AG20443 (cell line): Measurements from ENCODE around the gene NSD1.
"Not testable (repeated sequence)": the region's sequence is repeated elsewhere in the genome, so short reads cannot be mapped to it uniquely, and the experiment has no call there.

Source experiments
- DNase-seq: peaks from one replicate; pipeline ENCODE4 v3.0.0; 2012; ENCODE audit warnings: low spot score, mixed read lengths

Gene NSD1

GRCh38 chr5:177291735-177292134 is 158.2 kb downstream of the NSD1 start:
- no peak for DNase-seq

GRCh38 chr5:177293819-177294581 is 160.4 kb downstream of the NSD1 start:
- no peak for DNase-seq

DNA sequence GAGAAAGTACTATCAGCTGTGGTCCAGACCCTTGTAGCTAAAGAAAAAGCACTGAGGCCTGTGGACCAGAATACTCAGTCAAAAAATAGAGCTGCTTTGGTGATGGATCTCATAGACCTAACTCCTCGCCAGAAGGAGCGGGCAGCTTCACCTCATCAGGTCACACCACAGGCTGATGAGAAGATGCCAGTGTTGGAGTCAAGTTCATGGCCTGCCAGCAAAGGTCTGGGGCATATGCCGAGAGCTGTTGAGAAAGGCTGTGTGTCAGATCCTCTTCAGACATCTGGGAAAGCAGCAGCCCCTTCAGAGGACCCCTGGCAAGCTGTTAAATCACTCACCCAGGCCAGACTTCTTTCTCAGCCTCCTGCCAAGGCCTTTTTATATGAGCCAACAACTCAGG is 161.1 kb downstream of the NSD1 start:
- DNase-seq: no peak

GRCh38 chr5:177295924-177296323 is 162.4 kb downstream of the NSD1 start:
- no peak for DNase-seq

DNA sequence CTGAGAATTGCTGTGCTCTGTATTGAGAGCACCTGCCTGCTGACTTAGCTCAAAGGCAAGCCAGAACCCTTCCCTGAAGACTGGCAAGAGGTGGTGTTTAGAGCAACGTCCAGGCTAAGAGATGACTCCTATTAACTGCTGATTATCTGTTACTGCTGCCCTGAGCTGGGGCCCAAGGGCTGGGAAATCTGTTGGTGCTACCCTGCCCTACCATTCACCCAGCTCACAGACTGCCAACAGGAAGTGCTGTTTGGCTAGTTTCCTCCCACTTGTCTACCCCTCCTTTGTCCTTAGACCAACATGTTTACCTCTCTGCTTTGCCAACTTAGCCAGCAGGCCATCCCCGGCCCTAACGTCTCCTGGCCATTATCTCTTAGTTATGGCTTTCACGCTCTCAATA is 163.0 kb downstream of the NSD1 start:
- DNase-seq: no peak

GRCh38 chr5:177297922-177298321 is 164.3 kb downstream of the NSD1 start:
- DNase-seq: no peak

- DNase-seq: no peak
Observed at GRCh38 chr5:177299697-177300096, 166.1 kb downstream of the NSD1 start.

- peak; percentile 65 for DNase-seq
Observed at GRCh38 chr5:177300236-177300880, 166.8 kb downstream of the NSD1 start.

GRCh38 chr5:177300951-177301350 is 167.4 kb downstream of the NSD1 start:
- DNase-seq: no peak

DNA sequence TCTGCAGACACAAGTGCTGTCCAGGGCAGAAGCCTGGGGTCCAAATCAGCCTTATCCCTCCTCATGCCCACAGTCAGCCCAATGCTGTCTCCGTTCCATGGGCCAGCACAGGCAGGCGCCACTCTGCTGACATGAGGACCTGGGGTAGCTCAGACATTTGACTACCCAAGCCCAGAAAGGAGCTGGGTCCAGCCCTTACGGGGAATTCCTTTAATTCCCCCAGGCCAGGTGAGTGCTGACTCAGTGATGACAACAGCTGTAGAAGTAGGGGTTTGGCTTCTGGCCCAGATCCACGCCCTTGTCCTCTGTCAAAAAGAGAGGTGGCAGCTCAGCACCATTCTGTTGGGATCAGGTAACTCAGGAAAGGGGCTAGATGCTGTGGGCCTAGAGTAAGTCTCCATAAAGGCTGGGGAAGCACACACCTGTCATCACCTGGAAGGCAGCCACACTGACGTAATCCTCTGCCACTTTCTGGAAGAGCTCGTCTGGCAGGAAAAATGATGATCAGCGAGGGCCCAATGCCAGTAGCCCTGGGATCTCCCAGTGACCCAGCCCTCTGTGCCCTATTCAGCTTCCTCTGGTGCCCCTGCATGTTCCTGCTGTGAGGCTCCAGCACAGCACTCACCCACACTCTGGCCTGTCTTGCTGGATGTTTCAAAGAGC is 168.1 kb downstream of the NSD1 start:
- no peak for DNase-seq

GRCh38 chr5:177302354-177303110 is 169.0 kb downstream of the NSD1 start:
- peak; percentile 41 for DNase-seq

DNA sequence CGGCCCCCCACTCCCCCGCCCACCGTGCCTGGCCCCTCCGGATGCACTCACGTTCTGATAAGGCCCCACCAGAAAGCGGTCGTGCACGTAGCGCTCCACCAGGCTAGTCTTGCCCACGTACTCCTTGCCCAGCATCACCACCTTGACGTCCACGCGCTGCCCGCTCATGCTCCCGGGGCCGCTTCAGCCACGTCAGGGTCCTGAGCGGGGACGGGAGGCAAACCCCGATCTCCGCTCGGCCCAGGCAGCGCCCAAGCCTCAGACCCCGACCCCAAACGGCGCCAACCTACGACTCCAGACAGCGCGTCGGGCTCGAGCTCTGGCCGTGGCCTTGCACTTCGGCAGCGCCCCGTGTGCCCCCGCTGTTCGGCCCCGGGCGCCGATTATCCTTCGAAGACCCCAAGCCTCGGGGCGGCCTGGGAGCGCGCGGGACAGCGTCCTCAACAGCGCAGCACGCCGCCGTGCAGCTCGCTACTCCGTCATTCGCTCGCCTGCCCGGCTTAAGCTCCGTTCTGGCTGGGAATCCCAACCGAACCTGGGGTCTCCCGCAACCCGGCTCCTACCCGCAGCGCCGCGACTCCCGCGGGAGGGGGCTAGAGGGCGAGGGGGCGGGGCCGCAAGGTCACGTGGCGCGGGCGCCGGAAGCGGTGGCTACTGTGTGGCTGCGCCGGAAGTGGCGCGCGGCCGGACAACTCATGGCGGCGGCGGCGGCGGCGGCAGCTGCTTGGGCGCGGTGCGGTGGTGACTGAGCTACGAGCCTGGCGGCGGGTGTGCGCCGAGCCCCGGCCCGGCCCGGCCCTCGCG is 169.8 kb downstream of the NSD1 start, which contains the start of the genes PRELID1 and RAB24:
Gene PRELID1, plus strand, starts transcription at position 679 of the 804 bp plus-strand sequence. CDS start 187 bp downstream, outside the sequence.
Gene RAB24, minus strand, starts transcription at position 599 of the 804 bp plus-strand sequence. Its CDS starts 431 bp downstream, at position 168.
- peak; percentile 96 for DNase-seq

DNA sequence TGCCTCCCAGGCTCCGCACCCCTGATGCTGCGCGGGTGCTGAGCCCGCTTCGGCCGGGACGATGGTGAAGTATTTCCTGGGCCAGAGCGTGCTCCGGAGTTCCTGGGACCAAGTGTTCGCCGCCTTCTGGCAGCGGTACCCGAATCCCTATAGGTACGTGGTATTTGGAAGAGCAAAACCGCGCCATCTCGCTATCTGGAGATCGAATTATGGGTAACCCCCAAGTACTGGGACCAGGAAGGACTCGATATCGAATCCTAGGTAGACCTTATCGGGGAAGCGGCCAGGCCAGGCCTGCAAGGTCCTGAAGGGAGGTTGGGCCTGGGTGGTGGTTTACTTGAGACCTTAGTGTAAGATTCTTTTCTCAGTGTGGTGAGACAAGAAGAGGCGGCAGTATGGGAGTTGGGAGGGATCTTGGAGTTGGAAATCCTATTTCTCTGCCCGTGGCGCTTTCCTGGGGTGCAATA is 170.4 kb downstream of the NSD1 start:
- DNase-seq: no peak

DNA sequence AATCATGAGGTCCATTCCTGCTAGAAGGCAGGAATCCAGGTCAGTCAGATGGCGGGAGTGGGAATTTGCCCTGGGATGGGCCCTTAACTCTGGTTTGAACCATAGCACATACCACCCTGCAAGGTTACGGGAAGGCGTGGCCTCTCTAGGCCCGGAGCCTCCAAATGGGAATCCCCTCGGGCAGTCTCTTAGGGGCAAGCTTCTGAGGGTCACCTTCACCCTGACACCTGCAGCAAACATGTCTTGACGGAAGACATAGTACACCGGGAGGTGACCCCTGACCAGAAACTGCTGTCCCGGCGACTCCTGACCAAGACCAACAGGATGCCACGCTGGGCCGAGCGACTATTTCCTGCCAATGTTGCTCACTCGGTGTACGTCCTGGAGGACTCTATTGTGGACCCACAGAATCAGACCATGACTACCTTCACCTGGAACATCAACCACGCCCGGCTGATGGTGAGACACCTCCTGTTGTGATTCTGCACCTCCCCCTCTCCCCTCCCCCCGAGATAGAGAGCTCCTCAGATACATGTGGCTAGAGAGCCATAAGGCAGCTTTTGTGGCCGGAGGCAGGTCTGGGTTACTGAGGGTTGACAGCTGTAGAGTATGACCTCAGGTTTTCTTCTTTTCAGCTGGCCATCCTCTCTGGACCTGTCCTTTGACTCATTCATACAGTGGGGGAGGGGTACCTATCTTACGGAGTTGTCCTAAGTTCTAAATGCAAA is 171.0 kb downstream of the NSD1 start:
- peak; percentile 20 for DNase-seq

DNA sequence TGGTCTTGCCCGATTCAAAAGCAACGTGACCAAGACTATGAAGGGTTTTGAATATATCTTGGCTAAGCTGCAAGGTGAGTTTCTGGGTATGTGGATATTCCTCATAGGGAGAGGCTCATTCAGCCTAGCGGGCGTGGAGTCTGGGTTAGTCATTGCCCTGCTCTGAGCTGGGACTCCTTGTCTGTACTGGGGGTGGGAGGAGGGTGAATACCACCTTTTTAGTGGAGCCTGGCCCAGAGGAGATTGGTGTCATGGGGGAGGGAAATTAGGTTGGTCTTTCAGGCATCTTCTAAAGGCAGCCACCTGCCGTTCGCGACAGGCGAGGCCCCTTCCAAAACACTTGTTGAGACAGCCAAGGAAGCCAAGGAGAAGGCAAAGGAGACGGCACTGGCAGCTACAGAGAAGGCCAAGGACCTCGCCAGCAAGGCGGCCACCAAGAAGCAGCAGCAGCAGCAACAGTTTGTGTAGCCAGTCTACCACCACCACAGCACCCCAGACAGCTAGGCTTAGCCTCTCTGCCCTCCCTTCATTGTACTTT is 172.6 kb downstream of the NSD1 start:
- not testable (repeated sequence) for DNase-seq

DNA sequence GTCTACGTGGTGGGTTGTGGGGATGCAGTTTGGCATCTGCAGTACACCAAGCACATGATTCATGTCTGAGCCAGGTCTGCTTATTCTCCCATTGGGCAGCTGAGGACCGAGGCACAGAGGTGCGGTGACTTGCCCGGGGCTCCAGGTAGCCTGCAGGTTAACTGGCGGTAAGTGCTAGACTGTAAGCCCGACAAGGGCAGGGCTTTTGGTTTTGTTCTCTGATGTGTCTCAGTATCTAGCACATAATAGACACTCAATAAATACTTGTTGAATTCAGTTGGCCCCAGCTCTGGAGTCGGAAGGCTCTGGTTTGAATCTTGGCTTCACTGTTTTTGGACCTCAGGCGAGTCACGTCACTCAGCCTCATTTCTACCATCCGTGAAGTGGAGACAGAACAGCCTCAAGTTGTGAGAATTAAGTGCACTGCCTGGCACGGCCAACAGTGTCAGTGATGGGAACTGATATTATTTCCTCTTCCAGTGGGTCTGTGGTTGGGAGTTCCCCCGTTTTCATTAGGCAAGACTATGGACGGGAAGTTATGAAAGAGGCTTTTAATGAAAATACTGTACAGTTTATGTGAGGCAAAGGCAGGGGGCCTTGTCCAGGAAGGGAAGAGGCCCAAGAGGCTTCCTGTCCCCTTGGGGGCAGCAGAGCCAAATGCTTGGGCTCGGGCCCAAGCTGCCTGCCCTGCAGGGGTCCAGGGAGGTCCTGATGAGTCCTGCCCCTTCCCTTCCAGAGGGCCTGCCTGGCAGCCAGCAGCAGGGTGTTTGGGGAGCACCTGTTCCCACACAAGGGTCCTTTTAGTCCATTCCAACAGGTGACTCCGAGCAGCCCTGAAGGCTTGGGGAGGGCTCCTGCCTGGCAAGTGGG is 173.3 kb downstream of the NSD1 start:
- no peak for DNase-seq

GRCh38 chr5:177307544-177308363 is 174.2 kb downstream of the NSD1 start:
- DNase-seq: no peak

DNA sequence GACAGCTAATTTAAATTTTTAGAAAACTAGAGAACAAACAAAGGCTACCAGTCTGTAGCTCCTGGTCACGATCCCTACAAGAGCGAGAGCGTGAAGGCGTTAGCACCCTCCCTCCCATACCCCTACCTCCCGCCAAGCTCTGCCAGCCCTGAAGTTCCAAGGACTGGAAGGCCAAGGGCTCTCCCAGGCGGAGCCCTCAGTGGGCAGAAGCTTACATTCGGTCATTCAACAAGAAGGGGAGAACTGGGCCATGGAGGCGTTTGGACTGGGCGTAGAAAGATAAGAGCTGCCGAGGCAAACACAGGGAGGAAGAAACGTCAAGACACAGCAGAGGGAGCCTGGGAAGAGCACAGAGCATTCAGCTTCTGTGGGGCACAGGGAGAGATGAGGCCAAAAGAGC is 175.2 kb downstream of the NSD1 start:
- no peak for DNase-seq
